PFSK-1 (cell line): ENCODE data around the gene NUP98.

Source experiments
- POLR2AphosphoS5 ChIP-seq: IDR thresholded peaks from 2 replicates; pipeline ENCODE4 v1.6.1; 2012; ENCODE audit warnings: low read depth, mild to moderate bottlenecking, control low read depth, low read length, moderate library complexity
- TAF1 ChIP-seq: IDR thresholded peaks from 2 replicates; pipeline ENCODE4 v1.6.1; 2012; ENCODE audit warnings: low read length, control low read depth, borderline replicate concordance; ENCODE audit not compliant: insufficient read depth
- TF ChIP-seq, protein P1 (sequence below), 2 experiments: IDR thresholded peaks; 2 replicates each; pipeline versions ENCODE4 v1.6.1 to v1.8.0; 2011 to 2012; ENCODE audit warnings: low read depth in 2 of 2, low read length in 2 of 2, control low read depth in 1 of 2, inconsistent platforms in 1 of 2, mild to moderate bottlenecking in 1 of 2, moderate library complexity in 1 of 2; ENCODE audit not compliant: insufficient read depth in 1 of 2

DNA sequence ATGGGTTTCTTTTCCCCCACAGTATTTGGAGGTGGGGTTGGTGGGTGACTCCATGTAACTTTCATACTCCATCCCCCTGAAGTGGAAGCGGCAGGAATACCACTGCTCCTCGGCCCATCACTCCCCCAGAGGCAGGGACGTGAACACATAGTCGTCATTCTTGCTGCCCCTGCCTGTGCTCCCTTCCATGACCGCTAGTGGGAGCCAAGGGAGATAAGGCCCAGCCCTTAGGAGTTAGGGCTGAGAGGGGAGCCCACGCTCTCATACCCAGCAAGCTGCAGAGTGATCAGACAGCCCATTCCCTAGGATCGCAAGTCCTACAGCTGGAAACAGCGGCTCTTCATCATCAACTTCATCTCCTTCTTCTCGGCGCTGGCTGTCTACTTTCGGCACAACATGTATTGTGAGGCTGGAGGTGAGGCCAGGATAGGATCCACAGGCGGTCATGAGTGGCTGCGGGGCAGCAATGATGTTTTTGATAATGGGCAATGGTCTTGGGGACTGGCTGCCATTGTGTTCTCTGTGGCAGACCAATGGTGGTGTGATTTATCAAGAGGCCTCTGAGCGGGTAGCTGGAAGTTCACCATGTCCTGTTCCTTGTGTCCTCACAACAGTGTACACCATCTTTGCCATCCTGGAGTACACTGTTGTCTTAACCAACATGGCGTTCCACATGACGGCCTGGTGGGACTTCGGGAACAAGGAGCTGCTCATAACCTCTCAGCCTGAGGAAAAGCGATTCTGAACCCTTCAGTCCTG lies 27.5 kb upstream of the NUP98 start:
- TF ChIP-seq POLR2AphosphoS5 (no peak; the same call in 1 of the 2 replicates), TAF1 (no peak)
- TF ChIP-seq, protein P1, sequence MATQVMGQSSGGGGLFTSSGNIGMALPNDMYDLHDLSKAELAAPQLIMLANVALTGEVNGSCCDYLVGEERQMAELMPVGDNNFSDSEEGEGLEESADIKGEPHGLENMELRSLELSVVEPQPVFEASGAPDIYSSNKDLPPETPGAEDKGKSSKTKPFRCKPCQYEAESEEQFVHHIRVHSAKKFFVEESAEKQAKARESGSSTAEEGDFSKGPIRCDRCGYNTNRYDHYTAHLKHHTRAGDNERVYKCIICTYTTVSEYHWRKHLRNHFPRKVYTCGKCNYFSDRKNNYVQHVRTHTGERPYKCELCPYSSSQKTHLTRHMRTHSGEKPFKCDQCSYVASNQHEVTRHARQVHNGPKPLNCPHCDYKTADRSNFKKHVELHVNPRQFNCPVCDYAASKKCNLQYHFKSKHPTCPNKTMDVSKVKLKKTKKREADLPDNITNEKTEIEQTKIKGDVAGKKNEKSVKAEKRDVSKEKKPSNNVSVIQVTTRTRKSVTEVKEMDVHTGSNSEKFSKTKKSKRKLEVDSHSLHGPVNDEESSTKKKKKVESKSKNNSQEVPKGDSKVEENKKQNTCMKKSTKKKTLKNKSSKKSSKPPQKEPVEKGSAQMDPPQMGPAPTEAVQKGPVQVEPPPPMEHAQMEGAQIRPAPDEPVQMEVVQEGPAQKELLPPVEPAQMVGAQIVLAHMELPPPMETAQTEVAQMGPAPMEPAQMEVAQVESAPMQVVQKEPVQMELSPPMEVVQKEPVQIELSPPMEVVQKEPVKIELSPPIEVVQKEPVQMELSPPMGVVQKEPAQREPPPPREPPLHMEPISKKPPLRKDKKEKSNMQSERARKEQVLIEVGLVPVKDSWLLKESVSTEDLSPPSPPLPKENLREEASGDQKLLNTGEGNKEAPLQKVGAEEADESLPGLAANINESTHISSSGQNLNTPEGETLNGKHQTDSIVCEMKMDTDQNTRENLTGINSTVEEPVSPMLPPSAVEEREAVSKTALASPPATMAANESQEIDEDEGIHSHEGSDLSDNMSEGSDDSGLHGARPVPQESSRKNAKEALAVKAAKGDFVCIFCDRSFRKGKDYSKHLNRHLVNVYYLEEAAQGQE (IDR thresholded peaks at IDR 0.05; ENCODE audit: insufficient read depth in 1 of 2, low read depth in 2 of 2, low read length in 2 of 2), result no peak
